Heart left ventricle (tissue), 13 donors: ENCODE results near the gene ACMSD.

Experiments
- CTCF ChIP-seq, 12 donors: fragments of 200-600 bp; sonication (generic) in 4 of 12; IDR thresholded peaks; one replicate each; pipeline versions ENCODE4 v1.5.0 to v1.8.0; 2018 to 2022; ENCODE audit warnings: antibody characterized with exemption in 12 of 12, mild to moderate bottlenecking in 5 of 12
- POLR2A ChIP-seq, 2 donors: fragments of 450-650 bp; IDR thresholded peaks; one replicate each; pipeline ENCODE4 v1.6.1; 2017; ENCODE audit warnings: antibody characterized with exemption in 2 of 2, mild to moderate bottlenecking in 2 of 2, moderate library complexity in 2 of 2
- donor health status: ischemic (EF 13 %, LVEDD 7.1; RV severe dilation, severe dysfunction).
- donor health status: DM: no; HTN: yes; CAD: no.
- donor health status: DM: no; HTN: no; CAD: no.
- donor health status: ischemic (EF 25% LVEDD 6.9; RV normal size, moderate dysfunction).
- donor health status: ischemic (EF 25% LVEDD 5.7; RV mildly dilated, moderate dysfunction).
- donor health status: ischemic (EF 35%, LVEDD 5.7; RV mildly dilated, moderate dysfunction).
- donor health status: nonischemic (EF 11% LVEDD 7.7; RV severe dilation, severe dysfunction).
- donor health status: DM: yes; HTN: yes; CAD: no.
- donor health status: PGD.
- donor health status: ischemic (EF 29% LVEDD 5.4; RV normal size, mild dysfunction).
- donor health status: nonischemic (EF 23%, LVEDD 6.1; RV moderate dilation, normal function).

GRCh38 chr2:134855709-134856108 is 17.3 kb downstream of the ACMSD start:
- TF ChIP-seq CTCF (IDR thresholded peaks at IDR 0.05) (no peak), POLR2A (IDR thresholded peaks at IDR 0.05) (no peak)
